ENCODE measurements around the gene MLLT10.

Gene MLLT10

DNA sequence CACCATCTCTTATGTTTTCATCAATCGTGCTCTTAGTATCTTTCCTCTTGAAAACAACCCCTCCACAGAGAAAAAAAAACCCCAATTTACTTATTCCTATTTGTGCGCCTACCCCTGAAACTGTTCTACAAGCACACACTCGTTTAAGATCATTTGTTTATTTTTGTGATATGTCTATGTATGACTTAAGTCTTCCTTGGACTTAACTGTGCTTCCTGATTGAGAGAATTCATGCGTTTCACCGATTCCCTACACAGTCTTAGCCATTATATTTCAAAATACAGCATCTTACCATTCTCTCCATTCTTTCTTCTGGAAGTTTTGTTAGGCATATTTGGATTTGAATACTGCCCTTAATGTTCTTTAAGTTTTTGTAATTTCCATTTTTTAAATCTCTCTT lies 159.4 kb downstream of the MLLT10 start:
- Histone ChIP-seq H2BK15ac (replicated peaks; ENCODE audit: low read depth) (no peak overlapping the region), H2BK120ac (ENCODE audit: low read depth, low read length) (no peak overlapping the region), H3K79me2 (ENCODE audit: control insufficient read depth, insufficient read depth, low read length) (no peaks in the 10 kb centered on the region), H2AK5ac (ENCODE audit: low read length) (no peak overlapping the region), H3K18ac (ENCODE audit: low read length) (no peak overlapping the region), H3K23ac (ENCODE audit: low read length) (no peak overlapping the region), H3K4me2 (ENCODE audit: low read length) (no peak overlapping the region), H3K9ac (ENCODE audit: low read length) (no peak overlapping the region), H3K27ac (ENCODE audit: low read depth, low read length) (no peak overlapping the region), H3K4ac (ENCODE audit: low read depth, low read length) (no peak overlapping the region), H3K36me3 (ENCODE audit: control insufficient read depth, insufficient read depth, low read length) (no peaks in the 10 kb centered on the region), H2BK5ac (ENCODE audit: low read length) (no peak overlapping the region), H3K56ac (ENCODE audit: low read length) (no peak overlapping the region), H3K27me3 (ENCODE audit: insufficient read depth, low read length, poor library complexity) (no peaks in the 10 kb centered on the region), H3K4me3 (ENCODE audit: low read length) (no peak overlapping the region), H4K5ac (ENCODE audit: low read length) (no peak overlapping the region), H4K8ac (ENCODE audit: low read depth, low read length) (no peak overlapping the region), H3K79me1 (ENCODE audit: low read length) (no peaks in the 10 kb centered on the region), H3K4me1 (ENCODE audit: control insufficient read depth, low read depth, low read length) (no peaks in the 10 kb centered on the region)
- DNase-seq, result no peak
- WGBS (ENCODE audit: extremely low coverage, insufficient coverage, low lambda C conversion rate), result no CpG with 5 or more reads among the region's 5 CpGs

DNA sequence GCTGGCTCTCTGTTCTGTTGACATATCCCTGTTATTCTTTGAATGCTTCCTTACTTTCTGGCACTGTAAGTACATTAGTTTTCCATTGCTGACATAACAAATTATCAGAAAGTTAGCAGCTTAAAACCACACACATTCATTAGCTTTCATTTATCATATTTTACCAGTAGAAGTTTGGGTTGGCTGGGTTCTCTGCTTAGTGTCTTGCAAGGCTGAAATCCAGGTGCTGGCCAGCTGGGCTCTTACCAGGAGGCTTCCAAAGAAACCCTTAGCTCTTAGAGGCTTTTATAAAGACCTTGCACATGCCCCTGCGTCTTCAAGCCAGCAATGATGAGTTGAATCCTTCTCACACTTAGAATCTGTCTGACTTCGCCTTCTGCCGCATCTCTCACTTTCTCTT lies 160.6 kb downstream of the MLLT10 start:
- Histone ChIP-seq H3K4me3 (ENCODE audit: low read length) (no peak overlapping the region), H3K4me1 (ENCODE audit: control insufficient read depth, low read depth, low read length) (no peaks in the 10 kb centered on the region), H2AK5ac (ENCODE audit: low read length) (no peak overlapping the region), H3K79me2 (ENCODE audit: control insufficient read depth, insufficient read depth, low read length) (no peaks in the 10 kb centered on the region), H2BK5ac (ENCODE audit: low read length) (no peak overlapping the region), H3K27me3 (ENCODE audit: insufficient read depth, low read length, poor library complexity) (no peaks in the 10 kb centered on the region), H4K8ac (ENCODE audit: low read depth, low read length) (no peak overlapping the region), H3K18ac (ENCODE audit: low read length) (no peak overlapping the region), H3K4ac (ENCODE audit: low read depth, low read length) (no peak overlapping the region), H3K36me3 (ENCODE audit: control insufficient read depth, insufficient read depth, low read length) (no peaks in the 10 kb centered on the region), H2BK15ac (replicated peaks; ENCODE audit: low read depth) (no peak overlapping the region), H3K56ac (ENCODE audit: low read length) (no peak overlapping the region), H3K79me1 (ENCODE audit: low read length) (no peaks in the 10 kb centered on the region), H4K5ac (ENCODE audit: low read length) (no peak overlapping the region), H3K23ac (ENCODE audit: low read length) (no peak overlapping the region), H3K4me2 (ENCODE audit: low read length) (no peak overlapping the region), H3K27ac (ENCODE audit: low read depth, low read length) (no peak overlapping the region), H2BK120ac (ENCODE audit: low read depth, low read length) (no peak overlapping the region), H3K9ac (ENCODE audit: low read length) (no peak overlapping the region)
- DNase-seq, result no peak
- WGBS (ENCODE audit: extremely low coverage, insufficient coverage, low lambda C conversion rate), result no CpG with 5 or more reads among the region's 3 CpGs

- no peaks in the 10 kb centered on the region for H3K79me2 ChIP-seq (ENCODE audit: control insufficient read depth, insufficient read depth, low read length)
Observed at GRCh38 chr10:21696302-21696701, 162.3 kb downstream of the MLLT10 start.

DNA sequence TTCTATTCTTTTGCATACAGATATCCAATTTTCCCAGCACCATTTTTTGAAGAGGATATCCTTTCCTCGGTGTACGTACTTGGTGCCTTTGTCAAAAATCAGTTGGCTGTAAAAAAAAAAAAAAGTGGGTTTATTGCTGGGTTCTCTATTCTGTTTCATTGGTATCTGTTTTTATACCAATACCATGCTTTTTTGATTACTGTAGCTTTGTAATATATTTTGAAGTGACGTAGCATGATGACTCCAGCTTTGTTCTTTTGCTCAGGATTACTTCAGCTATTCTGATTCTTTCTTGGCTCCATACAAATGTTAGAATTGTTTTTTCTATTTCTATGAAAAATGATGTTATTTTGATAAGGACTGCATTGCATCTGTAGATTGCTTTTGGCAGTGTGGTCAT lies 165.5 kb downstream of the MLLT10 start:
- Histone ChIP-seq H3K27ac (ENCODE audit: low read depth, low read length) (no peak overlapping the region), H3K18ac (ENCODE audit: low read length) (no peak overlapping the region), H4K8ac (ENCODE audit: low read depth, low read length) (no peak overlapping the region), H3K4me2 (ENCODE audit: low read length) (no peak overlapping the region), H2AK5ac (ENCODE audit: low read length) (no peak overlapping the region), H3K27me3 (ENCODE audit: insufficient read depth, low read length, poor library complexity) (no peaks in the 10 kb centered on the region), H3K4me1 (ENCODE audit: control insufficient read depth, low read depth, low read length) (no peaks in the 10 kb centered on the region), H3K79me1 (ENCODE audit: low read length) (no peaks in the 10 kb centered on the region), H2BK15ac (replicated peaks; ENCODE audit: low read depth) (no peak overlapping the region), H2BK120ac (ENCODE audit: low read depth, low read length) (no peak overlapping the region), H4K5ac (ENCODE audit: low read length) (no peak overlapping the region), H3K56ac (ENCODE audit: low read length) (no peak overlapping the region), H3K4me3 (ENCODE audit: low read length) (no peak overlapping the region), H3K9ac (ENCODE audit: low read length) (no peak overlapping the region), H2BK5ac (ENCODE audit: low read length) (no peak overlapping the region), H3K4ac (ENCODE audit: low read depth, low read length) (no peak overlapping the region), H3K79me2 (ENCODE audit: control insufficient read depth, insufficient read depth, low read length) (peaks cover under 1% of the 10 kb centered on the region), H3K36me3 (ENCODE audit: control insufficient read depth, insufficient read depth, low read length) (no peaks in the 10 kb centered on the region), H3K23ac (ENCODE audit: low read length) (no peak overlapping the region)
- WGBS (ENCODE audit: extremely low coverage, insufficient coverage, low lambda C conversion rate), result no CpG with 5 or more reads among the region's 3 CpGs
- DNase-seq, result no peak

More at GRCh38 chr10:21696302-21696701, 162.3 kb downstream of the MLLT10 start:
- H3K4me3 ChIP-seq (ENCODE audit: low read length), result no peak overlapping the region
- no peak overlapping the region for H4K5ac ChIP-seq (ENCODE audit: low read length)
- no peak overlapping the region for H2AK5ac ChIP-seq (ENCODE audit: low read length)
- H2BK5ac ChIP-seq (ENCODE audit: low read length), result no peak overlapping the region
- no peaks in the 10 kb centered on the region for H3K27me3 ChIP-seq (ENCODE audit: insufficient read depth, low read length, poor library complexity)
- no peak overlapping the region for H3K4me2 ChIP-seq (ENCODE audit: low read length)
- H4K8ac ChIP-seq (ENCODE audit: low read depth, low read length), result no peak overlapping the region
- H3K4ac ChIP-seq (ENCODE audit: low read depth, low read length), result no peak overlapping the region
- H3K79me1 ChIP-seq (ENCODE audit: low read length), result no peaks in the 10 kb centered on the region
- no peak for DNase-seq
- H3K23ac ChIP-seq (ENCODE audit: low read length), result no peak overlapping the region
- H3K27ac ChIP-seq (ENCODE audit: low read depth, low read length), result no peak overlapping the region
- H3K18ac ChIP-seq (ENCODE audit: low read length), result no peak overlapping the region
- H2BK15ac ChIP-seq (replicated peaks; ENCODE audit: low read depth), result no peak overlapping the region
- no peak overlapping the region for H3K9ac ChIP-seq (ENCODE audit: low read length)
- H2BK120ac ChIP-seq (ENCODE audit: low read depth, low read length), result no peak overlapping the region
- no peak overlapping the region for H3K56ac ChIP-seq (ENCODE audit: low read length)
- H3K36me3 ChIP-seq (ENCODE audit: control insufficient read depth, insufficient read depth, low read length), result no peaks in the 10 kb centered on the region
- H3K4me1 ChIP-seq (ENCODE audit: control insufficient read depth, low read depth, low read length), result no peaks in the 10 kb centered on the region

DNA sequence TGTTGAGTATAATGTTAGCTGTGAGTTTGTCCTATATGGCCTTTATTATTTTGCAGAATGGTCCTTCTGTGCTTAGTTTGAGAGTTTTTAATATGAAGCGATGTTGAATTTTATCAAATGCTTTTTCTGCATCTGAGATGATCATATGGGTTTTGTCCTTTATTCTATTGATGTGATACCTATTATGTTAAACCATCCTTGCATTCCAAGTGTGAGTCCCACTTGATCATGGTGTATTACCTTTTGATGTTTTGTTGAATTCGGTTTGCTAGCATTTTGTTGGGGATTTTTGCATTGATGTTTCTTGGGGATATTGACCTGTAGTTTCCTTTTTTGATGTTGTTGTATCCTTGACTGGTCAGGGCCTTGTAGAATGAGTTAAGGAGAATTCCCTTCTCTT lies 166.4 kb downstream of the MLLT10 start:
- WGBS (ENCODE audit: extremely low coverage, insufficient coverage, low lambda C conversion rate), result no CpG with 5 or more reads among the region's 2 CpGs
- H3K4me3 ChIP-seq (ENCODE audit: low read length), result no peak overlapping the region

DNA sequence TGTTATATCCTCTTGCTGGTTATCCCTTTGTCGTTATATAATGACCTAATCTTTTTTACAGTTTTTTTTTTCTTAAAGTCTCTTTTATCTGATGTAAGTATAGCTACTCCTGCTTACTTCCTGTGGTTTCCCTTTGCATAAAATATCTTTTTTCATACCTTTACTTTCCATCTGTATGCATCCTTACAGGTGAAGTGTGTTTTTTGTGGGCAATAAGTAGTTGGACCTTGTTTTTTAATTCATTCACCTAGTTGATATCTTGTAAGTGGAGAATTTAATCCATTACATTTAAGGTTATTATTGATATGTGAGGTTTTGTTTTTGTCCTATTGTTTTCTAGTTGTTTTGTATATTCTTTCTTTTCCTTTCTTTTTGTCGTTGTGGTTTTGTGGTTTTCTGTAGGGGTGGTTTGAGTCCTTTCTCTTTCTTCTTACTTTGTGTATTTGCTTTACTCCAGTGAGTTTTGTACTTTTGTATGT lies 168.6 kb downstream of the MLLT10 start:
- no peak overlapping the region for H3K9ac ChIP-seq (ENCODE audit: low read length)
- no peak for DNase-seq

More for the DNA sequence above, 166.4 kb downstream of the MLLT10 start:
- Histone ChIP-seq H4K8ac (ENCODE audit: low read depth, low read length) (no peak overlapping the region), H2BK120ac (ENCODE audit: low read depth, low read length) (no peak overlapping the region), H3K27ac (ENCODE audit: low read depth, low read length) (no peak overlapping the region), H3K79me1 (ENCODE audit: low read length) (peaks cover 8% of the 10 kb centered on the region), H3K27me3 (ENCODE audit: insufficient read depth, low read length, poor library complexity) (no peaks in the 10 kb centered on the region), H3K56ac (ENCODE audit: low read length) (no peak overlapping the region), H4K5ac (ENCODE audit: low read length) (no peak overlapping the region), H3K18ac (ENCODE audit: low read length) (no peak overlapping the region), H2AK5ac (ENCODE audit: low read length) (no peak overlapping the region), H3K9ac (ENCODE audit: low read length) (no peak overlapping the region), H3K4me2 (ENCODE audit: low read length) (no peak overlapping the region), H3K23ac (ENCODE audit: low read length) (no peak overlapping the region), H2BK15ac (replicated peaks; ENCODE audit: low read depth) (no peak overlapping the region), H3K4ac (ENCODE audit: low read depth, low read length) (no peak overlapping the region), H3K79me2 (ENCODE audit: control insufficient read depth, insufficient read depth, low read length) (peaks cover 6% of the 10 kb centered on the region), H3K36me3 (ENCODE audit: control insufficient read depth, insufficient read depth, low read length) (no peaks in the 10 kb centered on the region), H2BK5ac (ENCODE audit: low read length) (no peak overlapping the region), H3K4me1 (ENCODE audit: control insufficient read depth, low read depth, low read length) (no peaks in the 10 kb centered on the region)
- peak; percentile 20 for DNase-seq

More for the DNA sequence above, 168.6 kb downstream of the MLLT10 start:
- Histone ChIP-seq H2AK5ac (ENCODE audit: low read length) (no peak overlapping the region), H4K5ac (ENCODE audit: low read length) (no peak overlapping the region), H3K4me3 (ENCODE audit: low read length) (no peak overlapping the region), H3K27ac (ENCODE audit: low read depth, low read length) (no peak overlapping the region), H3K18ac (ENCODE audit: low read length) (no peak overlapping the region), H3K56ac (ENCODE audit: low read length) (no peak overlapping the region), H3K4me1 (ENCODE audit: control insufficient read depth, low read depth, low read length) (no peaks in the 10 kb centered on the region), H3K4me2 (ENCODE audit: low read length) (no peak overlapping the region), H3K79me1 (ENCODE audit: low read length) (peaks cover 11% of the 10 kb centered on the region), H3K79me2 (ENCODE audit: control insufficient read depth, insufficient read depth, low read length) (peaks cover 10% of the 10 kb centered on the region), H2BK120ac (ENCODE audit: low read depth, low read length) (no peak overlapping the region), H3K4ac (ENCODE audit: low read depth, low read length) (no peak overlapping the region), H2BK5ac (ENCODE audit: low read length) (no peak overlapping the region), H2BK15ac (replicated peaks; ENCODE audit: low read depth) (no peak overlapping the region), H3K36me3 (ENCODE audit: control insufficient read depth, insufficient read depth, low read length) (no peaks in the 10 kb centered on the region), H3K23ac (ENCODE audit: low read length) (no peak overlapping the region), H3K27me3 (ENCODE audit: insufficient read depth, low read length, poor library complexity) (no peaks in the 10 kb centered on the region), H4K8ac (ENCODE audit: low read depth, low read length) (no peak overlapping the region)
- no CpG with 5 or more reads among the region's 2 CpGs for WGBS (ENCODE audit: extremely low coverage, insufficient coverage, low lambda C conversion rate)
